CD4-positive, CD25-positive, alpha-beta regulatory T cell (primary cell): ENCODE measurements around the gene GULP1. TPM values are rescaled to one million over a fixed set of nuclear protein-coding genes. Genes with fewer than 3 reads are reported as not detected.

Source experiments
- ATAC-seq, 2 donors: fragments of 150-1000 bp; cut with Tn5 transposase; one replicate each; pipeline ENCODE4 v1.10.0; 2021; ENCODE audit warnings: low read depth in 2 of 2, moderate number of reproducible peaks in 2 of 2, moderate library complexity in 1 of 2
- DNase-seq, 3 donors: peaks; one replicate each; pipeline versions ENCODE4 v3.0.0 to v3.0.0-alpha.2; 2012 to 2022; ENCODE audit warnings: mixed read lengths in 1 of 3
- H3K27ac ChIP-seq: one replicate; pipeline ENCODE4 v1.7.0; 2013; ENCODE audit warnings: mild to moderate bottlenecking, low read length; ENCODE audit not compliant: insufficient read depth, poor library complexity, severe bottlenecking
- H3K27me3 ChIP-seq: one replicate; pipeline ENCODE4 v1.7.0; 2013; ENCODE audit warnings: low read length; ENCODE audit not compliant: control insufficient read depth, insufficient read depth
- H3K36me3 ChIP-seq: one replicate; pipeline ENCODE4 v1.7.0; 2013; ENCODE audit warnings: mild to moderate bottlenecking, low read length, moderate library complexity; ENCODE audit not compliant: control insufficient read depth, insufficient read depth
- H3K4me1 ChIP-seq: 2 replicates; pipeline ENCODE4 v1.7.0; 2013; ENCODE audit warnings: mild to moderate bottlenecking, low read length; ENCODE audit not compliant: insufficient read depth, control insufficient read depth, poor library complexity, severe bottlenecking
- H3K4me3 ChIP-seq: one replicate; pipeline ENCODE4 v1.7.0; 2013; ENCODE audit warnings: low read depth, mild to moderate bottlenecking, low read length, moderate library complexity
- H3K9me3 ChIP-seq, 2 experiments: 1 replicate in 1 of 2; 2 replicates in 1 of 2; pipeline ENCODE4 v1.7.0; 2013; ENCODE audit warnings: low read length in 2 of 2, mild to moderate bottlenecking in 1 of 2, moderate library complexity in 1 of 2; ENCODE audit not compliant: control insufficient read depth in 2 of 2
- H3K27ac Mint-ChIP-seq, 3 donors: one replicate each; pipeline ENCODE4 v1.8.0; 2020 to 2022; ENCODE audit warnings: mild to moderate bottlenecking in 3 of 3, mixed read lengths in 3 of 3, moderate library complexity in 2 of 3
- H3K27me3 Mint-ChIP-seq: one replicate; pipeline ENCODE4 v1.8.0; 2022; ENCODE audit warnings: mild to moderate bottlenecking, mixed read lengths
- H3K36me3 Mint-ChIP-seq: one replicate; pipeline ENCODE4 v1.8.0; 2020; ENCODE audit warnings: mixed read lengths
- H3K4me1 Mint-ChIP-seq, 4 donors: one replicate each; pipeline ENCODE4 v1.8.0; 2020 to 2022; ENCODE audit warnings: mixed read lengths in 4 of 4, mild to moderate bottlenecking in 1 of 4
- H3K4me3 Mint-ChIP-seq, 4 donors: one replicate each; pipeline ENCODE4 v1.8.0; 2020 to 2022; ENCODE audit warnings: mild to moderate bottlenecking in 4 of 4, mixed read lengths in 4 of 4, moderate library complexity in 3 of 4
- H3K9me3 Mint-ChIP-seq, 7 donors: one replicate each; pipeline ENCODE4 v1.8.0; 2020 to 2022; ENCODE audit warnings: mixed read lengths in 7 of 7, mild to moderate bottlenecking in 3 of 7, moderate library complexity in 2 of 7
- polyA plus RNA-seq, 4 donors: library from polyadenylated mRNA; unstranded; fragments of 300-500 nt; fragmentation: Illumina TruSeq; gene quantifications; one replicate each; pipeline ENCODE4 v1.2.3, GENCODE V29; 2021
- total RNA-seq: library from RNA; stranded (reverse); gene quantifications from one replicate; pipeline ENCODE4 v1.2.3, GENCODE V29; 2022

GULP1 gene
- total and polyA plus RNA-seq, 5 donors from 2014 or later = not detected

- H3K36me3 ChIP-seq = no peaks in the 10 kb centered on the region
- Mint-ChIP-seq H3K9me3 (peaks cover 0 to 8% (median 2%) of the 10 kb centered on the region in 7 donors), H3K4me1 (no peaks in the 10 kb centered on the region), H3K4me3 (no peak overlapping the region), H3K36me3 (no peaks in the 10 kb centered on the region), H3K27me3 (no peaks in the 10 kb centered on the region), H3K27ac (no peak overlapping the region)
- no peak overlapping the region for H3K27ac ChIP-seq
- H3K27me3 ChIP-seq = no peaks in the 10 kb centered on the region
- no peaks in the 10 kb centered on the region for H3K4me1 ChIP-seq
- H3K4me3 ChIP-seq = no peak overlapping the region
- no peak for DNase-seq
- ATAC-seq = no peak
- H3K9me3 ChIP-seq = no peaks in the 10 kb centered on the region
Observed at GRCh38 chr2:188415754-188416083, 124.0 kb downstream of the GULP1 start.

GRCh38 chr2:188416367-188416766 is 124.7 kb downstream of the GULP1 start:
- DNase-seq = no peak

GRCh38 chr2:188422726-188423125 is 131.1 kb downstream of the GULP1 start:
- no peak overlapping the region for H3K27ac ChIP-seq
- H3K4me3 ChIP-seq = no peak overlapping the region
- ATAC-seq = no peak
- peaks cover 0 to 5% (median 2%) of the 10 kb centered on the region in 7 donors for H3K9me3 Mint-ChIP-seq
- no peaks in the 10 kb centered on the region for H3K27me3 Mint-ChIP-seq
- no peaks in the 10 kb centered on the region for H3K36me3 ChIP-seq
- H3K9me3 ChIP-seq = no peaks in the 10 kb centered on the region
- no peak for DNase-seq
- H3K27me3 ChIP-seq = no peaks in the 10 kb centered on the region
- H3K4me1 Mint-ChIP-seq = no peaks in the 10 kb centered on the region
- H3K27ac Mint-ChIP-seq = no peak overlapping the region
- no peaks in the 10 kb centered on the region for H3K36me3 Mint-ChIP-seq
- H3K4me3 Mint-ChIP-seq = no peak overlapping the region
- H3K4me1 ChIP-seq = no peaks in the 10 kb centered on the region

More at GRCh38 chr2:188416367-188416766, 124.7 kb downstream of the GULP1 start:
- Mint-ChIP-seq H3K4me3 (no peak overlapping the region), H3K36me3 (no peaks in the 10 kb centered on the region), H3K27ac (no peak overlapping the region), H3K9me3 (peaks cover 0 to 7% (median 2%) of the 10 kb centered on the region in 7 donors), H3K27me3 (no peaks in the 10 kb centered on the region), H3K4me1 (no peaks in the 10 kb centered on the region)
- Histone ChIP-seq H3K36me3 (no peaks in the 10 kb centered on the region), H3K4me1 (no peaks in the 10 kb centered on the region), H3K9me3 (no peaks in the 10 kb centered on the region), H3K27me3 (no peaks in the 10 kb centered on the region), H3K4me3 (no peak overlapping the region), H3K27ac (no peak overlapping the region)
- no peak for ATAC-seq

DNA sequence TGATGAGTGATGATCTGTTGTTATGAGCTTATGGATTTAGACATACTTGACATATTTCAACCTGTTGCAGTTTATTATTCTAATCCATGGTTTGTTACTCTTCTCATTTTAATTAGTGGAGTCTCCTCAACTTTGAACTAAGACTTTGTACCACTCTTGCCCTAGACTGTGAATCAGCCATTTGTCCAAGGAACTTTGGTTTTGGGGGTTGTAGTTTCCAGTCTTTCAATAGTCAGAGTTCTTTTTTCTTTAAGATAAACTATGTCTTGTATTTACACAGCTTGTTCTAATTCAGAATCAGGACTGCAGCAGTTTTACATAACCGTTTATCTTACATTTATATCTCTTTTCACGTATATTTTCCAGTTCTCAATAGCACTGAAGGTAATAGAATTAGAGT is 133.6 kb downstream of the GULP1 start:
- Mint-ChIP-seq H3K9me3 (peaks cover 0 to 6% (median 2%) of the 10 kb centered on the region in 7 donors), H3K27ac (no peak overlapping the region), H3K4me3 (no peak overlapping the region), H3K36me3 (no peaks in the 10 kb centered on the region), H3K4me1 (no peaks in the 10 kb centered on the region), H3K27me3 (no peaks in the 10 kb centered on the region)
- Histone ChIP-seq H3K27me3 (no peaks in the 10 kb centered on the region), H3K4me1 (no peaks in the 10 kb centered on the region), H3K27ac (no peak overlapping the region), H3K9me3 (no peaks in the 10 kb centered on the region), H3K36me3 (no peaks in the 10 kb centered on the region), H3K4me3 (no peak overlapping the region)
- no peak for DNase-seq
- ATAC-seq = no peak

GRCh38 chr2:188426121-188426520 is 134.4 kb downstream of the GULP1 start:
- H3K27ac ChIP-seq = no peak overlapping the region
- H3K27ac Mint-ChIP-seq = no peak overlapping the region
- no peak for ATAC-seq

DNA sequence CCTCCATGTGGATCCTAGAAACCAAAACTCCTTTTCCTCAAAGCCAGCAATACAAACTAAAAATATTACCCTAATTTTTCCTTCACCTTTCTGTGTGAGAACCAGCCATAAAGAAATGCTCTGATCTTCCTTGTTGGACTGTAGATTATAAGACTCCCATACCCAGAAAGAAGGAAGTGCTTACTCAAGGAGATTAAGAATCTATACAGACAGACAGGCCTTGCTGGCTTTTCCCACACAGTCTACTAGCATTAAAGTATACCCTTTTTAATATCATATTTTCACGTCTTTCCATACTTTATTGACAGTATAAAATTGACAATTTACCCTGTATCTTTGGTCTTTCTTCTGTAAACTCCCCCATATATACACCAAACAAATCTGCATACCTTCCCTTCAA is 139.0 kb downstream of the GULP1 start:
- Mint-ChIP-seq H3K36me3 (no peaks in the 10 kb centered on the region), H3K27ac (no peak overlapping the region), H3K9me3 (peaks cover 0 to 9% (median 4%) of the 10 kb centered on the region in 7 donors), H3K27me3 (no peaks in the 10 kb centered on the region), H3K4me1 (no peaks in the 10 kb centered on the region), H3K4me3 (no peak overlapping the region)
- ATAC-seq = no peak
- Histone ChIP-seq H3K27ac (no peak overlapping the region), H3K4me3 (no peak overlapping the region), H3K4me1 (no peaks in the 10 kb centered on the region), H3K27me3 (no peaks in the 10 kb centered on the region), H3K36me3 (no peaks in the 10 kb centered on the region), H3K9me3 (no peaks in the 10 kb centered on the region)
- no peak for DNase-seq

More at GRCh38 chr2:188426121-188426520, 134.4 kb downstream of the GULP1 start:
- no peaks in the 10 kb centered on the region for H3K36me3 ChIP-seq
- H3K4me3 ChIP-seq = no peak overlapping the region
- Mint-ChIP-seq H3K9me3 (peaks cover 0 to 8% (median 4%) of the 10 kb centered on the region in 7 donors), H3K36me3 (no peaks in the 10 kb centered on the region), H3K4me1 (no peaks in the 10 kb centered on the region), H3K27me3 (no peaks in the 10 kb centered on the region), H3K4me3 (no peak overlapping the region)
- no peaks in the 10 kb centered on the region for H3K4me1 ChIP-seq
- H3K9me3 ChIP-seq = no peaks in the 10 kb centered on the region
- H3K27me3 ChIP-seq = no peaks in the 10 kb centered on the region
- no peak for DNase-seq

GRCh38 chr2:188434018-188434417 is 142.3 kb downstream of the GULP1 start:
- peaks cover 0 to 4% (median 2%) of the 10 kb centered on the region in 7 donors for H3K9me3 Mint-ChIP-seq
- no peak overlapping the region for H3K27ac ChIP-seq
- H3K36me3 Mint-ChIP-seq = no peaks in the 10 kb centered on the region
- no peak for ATAC-seq
- H3K27me3 Mint-ChIP-seq = no peaks in the 10 kb centered on the region
- no peaks in the 10 kb centered on the region for H3K9me3 ChIP-seq
- H3K27ac Mint-ChIP-seq = no peak overlapping the region
- no peak overlapping the region for H3K4me3 ChIP-seq
- no peaks in the 10 kb centered on the region for H3K36me3 ChIP-seq
- no peak for DNase-seq
- H3K27me3 ChIP-seq = no peaks in the 10 kb centered on the region
- no peaks in the 10 kb centered on the region for H3K4me1 ChIP-seq
- H3K4me1 Mint-ChIP-seq = no peaks in the 10 kb centered on the region
- no peak overlapping the region for H3K4me3 Mint-ChIP-seq

DNA sequence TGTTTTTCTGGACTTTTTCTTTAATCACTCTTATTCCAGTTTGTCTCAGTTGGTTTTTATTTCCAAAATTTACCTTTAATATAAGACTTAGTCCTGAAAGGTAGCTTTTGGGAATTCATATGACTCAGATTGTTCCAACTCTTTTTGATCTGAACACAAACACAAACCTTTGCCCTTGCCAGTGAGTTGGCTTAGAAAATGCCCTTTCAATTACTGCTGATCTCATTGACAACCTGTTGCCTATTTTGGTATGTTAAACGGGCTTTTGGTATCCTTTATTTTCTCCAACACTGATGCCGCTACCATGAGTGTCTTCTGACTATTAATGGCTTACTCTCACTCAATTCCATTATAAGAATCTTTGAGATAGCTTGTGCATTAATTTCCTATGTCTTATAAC is 143.4 kb downstream of the GULP1 start:
- no peaks in the 10 kb centered on the region for H3K36me3 Mint-ChIP-seq
- no peaks in the 10 kb centered on the region for H3K4me1 ChIP-seq
- no peaks in the 10 kb centered on the region for H3K27me3 Mint-ChIP-seq
- DNase-seq (no peak), ATAC-seq (no peak)
- H3K4me3 ChIP-seq = no peak overlapping the region
- H3K4me1 Mint-ChIP-seq = no peaks in the 10 kb centered on the region
- H3K9me3 ChIP-seq = no peaks in the 10 kb centered on the region
- H3K27ac Mint-ChIP-seq = no peak overlapping the region
- H3K9me3 Mint-ChIP-seq = peaks cover 0 to 4% (median 3%) of the 10 kb centered on the region in 7 donors
- H3K36me3 ChIP-seq = no peaks in the 10 kb centered on the region
- no peak overlapping the region for H3K4me3 Mint-ChIP-seq
- no peaks in the 10 kb centered on the region for H3K27me3 ChIP-seq
- H3K27ac ChIP-seq = no peak overlapping the region
